HG02798 (cell line): ENCODE measurements around the gene SOX5.
"Not testable (repeated sequence)": the region's sequence is repeated elsewhere in the genome, so short reads cannot be mapped to it uniquely, and the experiment has no call there.

Source experiments
- ATAC-seq: cut with Tn5 transposase; IDR thresholded peaks from one replicate; pipeline ENCODE4 v1.9.1; 2021; ENCODE audit warnings: mild to moderate bottlenecking; ENCODE audit not compliant: unreplicated experiment, poor library complexity

The SOX5 gene

DNA sequence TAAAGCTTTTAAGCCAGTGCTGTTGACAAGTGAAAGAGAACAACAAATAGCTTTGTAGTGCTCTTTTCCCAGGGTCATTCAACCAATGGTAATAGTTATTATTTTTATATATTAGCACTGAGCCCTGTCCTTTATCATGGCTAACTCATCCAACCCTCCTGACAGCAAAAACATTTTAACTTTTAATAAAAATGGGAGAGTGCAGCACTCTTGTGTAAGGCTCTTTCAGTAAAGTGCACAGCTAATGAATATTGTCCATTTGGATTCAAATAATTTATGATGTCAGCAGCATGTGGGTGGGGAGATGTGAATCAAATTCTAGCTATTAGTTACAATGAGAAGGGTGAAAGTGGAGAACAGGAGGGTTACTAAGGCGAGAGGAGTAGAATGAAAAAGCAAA, 185.7 kb downstream of the SOX5 start:
- no peak for ATAC-seq

DNA sequence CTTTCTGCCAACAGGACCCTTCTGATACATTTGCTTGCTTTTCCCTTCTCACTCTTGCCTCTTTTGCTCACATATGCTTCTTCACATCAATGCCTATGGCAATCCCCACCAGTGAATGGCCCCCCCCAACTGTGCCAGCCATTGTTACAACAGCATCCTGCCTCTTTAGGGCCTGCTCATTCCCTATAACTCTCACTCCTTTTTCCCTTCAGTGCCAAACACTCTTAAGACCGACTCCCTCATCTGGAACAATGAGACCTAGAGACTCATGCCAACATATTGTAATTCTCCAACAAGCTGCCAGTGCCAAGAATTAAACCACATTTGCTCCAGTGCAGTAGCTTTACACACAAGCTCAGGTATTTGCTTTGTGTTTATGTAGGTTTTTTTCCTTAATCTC, 189.0 kb downstream of the SOX5 start:
- no peak for ATAC-seq

DNA sequence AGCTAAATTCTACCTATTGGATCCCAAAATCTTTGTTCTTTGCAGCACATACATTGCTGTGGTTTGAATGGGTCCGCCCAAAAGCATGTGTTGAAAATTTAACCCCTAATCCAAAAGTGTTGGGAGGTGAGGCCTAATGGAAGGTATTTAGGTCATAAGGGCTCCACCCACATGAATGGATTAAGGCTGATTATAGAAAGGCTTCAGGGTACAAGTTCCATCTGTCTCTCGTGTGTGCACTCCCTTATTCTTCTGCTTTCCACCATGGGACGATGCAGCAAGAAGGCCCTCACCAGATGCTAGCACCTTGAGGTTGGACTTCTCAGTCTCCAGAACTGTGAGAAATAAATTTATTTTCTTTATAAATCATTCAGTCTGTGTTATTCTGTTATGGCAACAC, 190.9 kb downstream of the SOX5 start:
- ATAC-seq: no peak

DNA sequence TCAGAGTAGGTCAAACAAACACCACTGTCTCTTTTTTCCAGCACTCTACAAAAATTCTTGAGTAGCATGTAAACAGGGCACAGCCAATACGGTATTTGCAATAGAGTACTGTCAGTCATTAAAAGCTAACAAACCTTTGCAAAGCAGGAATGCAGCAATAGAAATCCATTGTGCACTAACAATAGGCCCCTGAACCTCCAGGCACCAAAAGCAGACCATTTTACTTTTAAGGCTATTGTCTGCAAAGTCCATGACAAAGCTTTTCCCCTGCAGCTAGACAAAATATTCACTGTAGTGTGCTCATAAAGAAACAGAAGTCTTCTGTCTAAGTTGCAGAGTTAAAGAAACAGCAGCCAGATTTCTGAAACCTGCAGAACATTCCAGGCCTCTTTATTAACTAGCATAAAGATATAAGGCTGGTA, 191.9 kb downstream of the SOX5 start:
- no peak for ATAC-seq

DNA sequence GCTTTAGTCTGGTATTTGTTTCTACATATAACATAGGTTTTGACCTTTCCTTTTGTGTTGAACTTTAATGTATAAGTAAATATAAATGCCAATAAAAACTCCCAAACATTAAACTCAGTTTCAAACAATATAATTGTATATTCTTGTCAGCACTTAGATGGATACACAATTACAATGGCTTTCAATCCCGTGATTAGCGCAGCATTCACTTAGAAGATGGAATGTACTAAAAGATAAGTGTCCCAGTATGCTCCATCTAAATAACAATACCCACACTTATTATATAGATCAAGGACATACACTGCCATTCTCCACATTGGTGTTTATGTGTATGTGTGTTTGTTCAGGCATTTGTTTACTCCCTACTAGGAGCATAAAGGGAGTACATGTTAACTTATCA, 193.1 kb downstream of the SOX5 start:
- ATAC-seq: no peak

DNA sequence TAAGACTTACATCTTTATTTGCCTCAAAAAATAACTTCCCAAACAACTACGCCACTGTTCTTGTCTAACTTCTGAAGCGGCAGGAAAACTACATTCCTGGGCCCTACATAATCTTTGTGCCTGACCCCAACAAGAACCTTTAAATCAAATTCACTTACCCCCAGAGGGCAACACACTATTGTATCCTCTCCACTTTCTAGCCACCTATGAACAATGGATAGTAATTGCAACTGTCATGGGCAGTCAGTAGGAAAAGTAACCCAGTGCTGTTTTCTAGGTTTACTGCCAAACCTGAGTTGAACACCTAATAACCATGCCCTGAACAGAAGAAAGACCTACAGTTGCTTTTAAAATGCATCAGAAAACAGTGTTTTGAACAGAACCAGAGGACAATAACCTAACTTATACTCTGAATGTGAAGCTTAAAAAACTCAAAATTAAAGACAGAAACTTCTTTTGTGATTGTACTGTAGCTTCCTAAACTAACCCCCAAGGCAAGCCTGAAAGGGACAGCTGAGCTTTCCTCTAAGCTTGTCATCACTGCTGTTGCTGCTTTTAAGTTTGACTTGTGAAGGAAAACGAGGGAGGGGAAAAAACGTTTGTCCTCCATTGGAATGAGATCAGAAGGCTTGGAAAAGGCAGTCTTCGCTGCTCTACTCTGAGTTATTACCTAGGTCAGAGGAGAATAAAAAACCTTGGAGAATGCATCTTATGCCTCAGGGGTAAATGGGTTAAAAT, 195.7 kb downstream of the SOX5 start:
- ATAC-seq: no peak

DNA sequence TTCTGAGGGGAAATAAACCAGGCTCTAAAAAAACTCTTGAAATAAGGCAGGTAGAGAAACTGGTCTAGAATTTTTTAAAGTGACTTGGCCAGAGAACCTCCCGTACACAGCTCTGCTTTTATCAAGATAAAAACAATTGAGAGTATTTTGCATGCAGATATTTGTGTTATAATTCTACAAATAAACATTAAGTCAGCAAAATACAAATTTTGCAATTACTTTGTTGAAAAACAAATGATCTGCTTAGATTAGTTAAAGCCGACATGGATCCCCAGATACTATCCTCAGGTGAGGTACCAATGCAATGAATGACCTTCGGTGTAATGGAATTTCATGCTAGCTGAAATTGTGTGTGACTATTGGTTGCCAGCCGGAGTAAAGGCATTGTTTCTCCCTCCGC, 197.2 kb downstream of the SOX5 start:
- no peak for ATAC-seq

DNA sequence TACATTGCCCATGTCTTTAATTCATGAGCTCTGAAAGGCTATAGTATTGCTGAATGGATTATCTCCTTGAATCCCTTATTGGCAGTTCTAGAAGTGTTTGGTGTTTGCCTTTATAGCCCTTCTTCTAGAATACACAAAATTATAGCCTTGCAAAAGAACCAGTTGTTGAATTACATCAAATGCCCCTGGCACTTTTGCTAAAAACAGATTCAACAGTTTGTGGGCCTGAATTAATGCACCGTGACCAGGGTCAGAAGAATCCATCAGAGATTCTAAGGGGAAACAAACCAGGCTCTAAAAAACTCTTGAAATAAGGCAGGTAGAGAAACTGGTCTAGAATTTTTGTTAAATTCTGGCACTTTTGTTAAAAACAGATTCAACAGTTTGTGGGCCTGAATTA, 197.8 kb downstream of the SOX5 start:
- ATAC-seq: no peak

DNA sequence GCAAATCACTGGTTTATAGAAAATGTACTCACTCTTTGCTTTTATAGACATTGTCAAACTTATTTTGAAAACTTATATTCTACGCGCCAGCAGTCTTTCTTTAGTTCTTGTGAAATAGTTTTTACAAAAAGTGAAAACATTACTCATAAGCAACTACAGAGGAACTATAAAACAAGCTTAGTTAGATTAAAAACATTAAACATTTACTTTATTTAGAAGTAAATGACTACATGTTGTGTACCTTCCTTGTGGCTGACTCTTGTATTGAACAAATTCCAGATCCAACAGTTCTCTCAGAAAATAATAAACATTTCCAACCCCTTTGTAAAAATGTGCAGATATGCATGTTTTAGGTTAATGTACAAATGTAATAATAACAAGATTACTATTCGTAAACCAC, 198.5 kb downstream of the SOX5 start:
- no peak for ATAC-seq

DNA sequence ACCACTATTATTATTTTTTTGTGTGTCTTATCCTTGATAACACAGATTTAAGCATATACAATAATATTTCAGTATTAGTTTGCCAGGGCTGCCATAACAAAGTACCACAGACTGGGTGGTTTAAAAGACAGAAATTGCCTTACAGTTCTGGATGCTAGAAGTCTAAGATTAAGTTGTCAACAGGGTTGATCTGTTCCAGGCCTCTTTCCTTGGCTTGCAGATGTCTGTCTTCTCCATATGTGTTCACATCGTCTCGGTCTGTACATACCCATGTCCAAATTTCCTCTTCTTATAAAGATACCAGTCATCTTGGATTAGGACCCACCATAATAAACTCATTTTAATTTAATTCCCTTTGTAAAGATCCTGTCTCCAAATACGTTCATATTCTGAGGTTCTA, 204.8 kb downstream of the SOX5 start:
- no peak for ATAC-seq

DNA sequence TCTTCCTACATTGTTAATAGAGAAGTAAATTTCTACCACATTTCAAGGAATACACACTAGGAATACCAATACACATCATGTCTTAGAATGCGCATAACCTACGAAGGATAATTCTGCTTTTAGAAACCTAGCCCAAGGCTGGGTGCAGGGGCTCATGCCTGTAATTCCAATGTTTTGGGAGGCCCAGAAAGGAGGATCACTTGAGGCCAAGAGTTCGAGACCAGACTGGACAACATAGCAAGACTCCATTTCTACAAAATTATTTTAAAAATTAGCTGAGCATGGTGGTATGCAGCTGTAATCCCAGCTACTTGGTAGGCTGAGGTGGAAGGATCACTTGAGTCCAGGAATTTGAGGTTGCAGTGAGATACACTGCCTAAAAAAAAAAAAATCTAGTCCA, 206.9 kb downstream of the SOX5 start:
- ATAC-seq: no peak

DNA sequence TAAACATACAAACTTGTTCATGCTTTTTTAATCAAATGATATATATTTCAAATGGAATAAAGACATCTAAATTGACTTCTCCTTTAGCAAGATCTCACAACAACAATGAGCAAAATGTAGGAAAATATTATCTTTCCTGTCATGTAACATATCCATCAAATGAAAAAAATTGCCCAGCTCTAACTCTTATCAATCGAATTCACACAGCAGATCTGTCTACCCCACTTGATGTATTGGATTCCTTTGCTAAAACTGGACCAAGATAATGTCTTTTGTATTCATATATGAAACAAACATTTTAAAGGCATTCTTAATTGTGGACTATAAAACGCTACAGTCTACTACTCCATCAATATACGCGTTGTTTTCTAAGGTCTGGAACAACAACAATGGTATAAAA, 218.0 kb downstream of the SOX5 start:
- ATAC-seq: no peak

DNA sequence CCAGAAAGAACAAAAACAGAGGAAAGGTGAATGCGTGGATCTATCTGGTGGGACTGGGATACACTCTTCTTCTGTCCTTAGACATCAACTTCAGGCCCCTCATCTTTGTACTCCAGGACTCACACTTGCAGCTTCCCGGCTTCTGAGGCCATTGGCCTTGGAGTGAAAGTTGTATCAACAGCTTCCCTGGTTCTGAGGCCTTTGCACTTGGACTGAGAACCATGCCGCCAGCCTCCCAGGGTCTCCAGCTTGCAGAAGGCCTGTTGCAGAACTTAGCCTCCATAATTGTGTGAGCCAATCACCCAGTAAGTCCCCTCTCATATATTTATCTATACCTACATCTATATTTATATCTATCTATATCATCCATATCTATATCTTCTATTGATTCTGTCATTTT, 218.4 kb downstream of the SOX5 start:
- no peak for ATAC-seq

DNA sequence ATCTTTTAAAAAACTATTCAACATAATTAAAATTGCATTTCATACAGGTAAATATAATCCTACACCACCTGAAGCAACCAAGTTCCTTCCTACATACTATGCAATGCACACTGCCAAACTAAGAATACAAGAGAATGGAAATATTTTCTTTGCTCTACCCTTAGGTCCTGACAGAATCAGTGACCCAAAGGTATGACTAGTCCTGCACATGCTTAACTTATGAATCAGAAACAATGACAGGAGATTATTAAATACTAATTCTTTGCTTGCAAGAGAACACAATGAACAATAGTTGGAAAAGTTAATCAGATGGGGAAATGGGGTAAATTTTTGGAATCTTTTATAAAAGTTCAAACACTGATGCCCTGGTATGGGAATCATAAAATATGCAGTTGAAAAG, 220.1 kb downstream of the SOX5 start:
- no peak for ATAC-seq

DNA sequence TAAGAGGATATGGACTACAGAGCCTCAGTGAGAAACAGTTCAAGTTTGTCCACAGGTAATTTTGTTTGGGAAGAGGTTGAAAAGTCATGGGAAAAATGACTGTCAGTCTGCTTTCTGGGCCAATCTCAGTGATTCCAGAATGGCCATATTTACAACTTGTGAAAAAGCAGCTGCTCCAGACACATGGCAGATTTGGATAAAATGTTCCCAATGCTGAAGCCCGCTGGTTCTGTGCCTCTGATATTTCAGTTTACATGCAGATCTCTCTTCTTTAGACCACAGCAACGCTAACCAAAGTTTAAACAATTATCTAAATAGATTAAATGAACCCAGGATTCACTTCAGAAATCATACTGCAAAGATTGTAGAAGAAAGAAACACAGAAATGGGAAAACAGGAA, 222.8 kb downstream of the SOX5 start:
- ATAC-seq: no peak

DNA sequence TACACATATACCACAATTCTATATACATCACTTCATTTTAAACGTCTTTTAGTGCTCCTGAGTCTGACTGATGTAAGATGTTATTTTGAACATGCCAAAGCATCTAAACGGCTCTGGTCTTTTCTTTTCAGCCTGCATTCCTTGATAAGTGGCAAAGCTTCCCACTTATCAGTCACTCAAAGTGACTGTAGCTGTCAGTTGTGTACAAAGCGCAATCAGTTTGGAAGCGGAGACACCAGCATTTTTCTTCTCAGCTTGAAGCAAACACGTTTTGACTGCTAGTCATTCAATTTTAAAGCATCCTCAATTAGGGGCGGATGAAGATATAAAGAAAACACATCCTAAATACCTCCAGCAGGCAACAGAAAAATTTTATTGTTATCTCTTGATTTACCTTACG, 226.8 kb downstream of the SOX5 start:
- no peak for ATAC-seq

DNA sequence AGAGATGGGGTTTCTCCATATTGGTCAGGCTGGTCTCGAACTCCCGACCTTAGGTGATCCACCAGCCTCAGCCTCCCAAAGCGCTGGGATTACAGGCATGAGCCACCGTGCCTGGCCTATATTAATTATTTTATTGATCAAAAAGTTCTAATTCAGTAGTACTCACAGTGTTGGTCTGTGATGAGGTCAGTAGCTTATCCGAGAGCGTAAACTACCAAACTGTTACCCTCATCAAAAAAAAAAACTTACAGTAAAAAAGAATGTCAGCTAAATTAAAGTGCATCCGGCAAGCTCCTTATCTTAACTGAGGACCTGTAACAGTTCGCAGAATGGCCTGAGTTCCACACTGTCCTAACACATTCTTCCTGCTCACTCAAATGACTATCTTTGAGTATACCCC, 228.2 kb downstream of the SOX5 start:
- ATAC-seq: no peak

DNA sequence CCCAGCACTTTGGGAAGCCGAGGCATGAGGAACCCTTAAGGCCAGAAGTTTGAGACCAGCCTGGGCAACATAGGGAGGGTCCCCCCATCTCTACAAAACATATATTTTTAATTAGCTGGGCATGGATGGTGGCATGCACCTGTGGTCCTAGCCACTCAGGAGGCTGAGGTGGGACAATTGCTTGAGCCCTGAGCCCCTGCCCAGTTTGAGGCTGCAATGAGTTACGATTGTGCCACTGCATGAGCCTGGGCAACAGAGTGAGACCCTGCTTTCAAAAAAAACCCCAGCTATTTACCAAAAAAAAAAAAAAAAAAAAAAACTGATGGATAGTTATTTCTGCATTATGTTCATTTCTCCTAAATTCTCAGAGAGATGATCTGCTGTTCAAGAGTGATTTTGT, 230.0 kb downstream of the SOX5 start:
- no peak for ATAC-seq

DNA sequence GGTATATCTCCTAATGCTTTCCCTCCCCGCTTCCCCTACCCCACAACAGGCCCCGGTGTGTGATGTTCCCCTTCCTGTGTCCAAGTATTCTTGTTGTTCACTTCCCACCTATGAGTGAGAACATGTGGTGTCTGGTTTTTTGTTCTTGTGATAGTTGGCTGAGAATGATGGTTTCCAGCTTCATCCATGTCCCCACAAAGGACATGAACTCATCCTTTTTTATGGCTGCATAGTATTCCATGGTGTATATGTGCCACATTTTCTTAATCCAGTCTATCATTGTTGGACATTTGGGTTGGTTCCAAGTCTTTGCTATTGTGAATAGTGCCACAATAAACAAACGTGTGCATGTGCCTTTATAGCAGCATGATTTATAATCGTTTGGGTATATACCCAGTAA, 239.1 kb downstream of the SOX5 start:
- not testable (repeated sequence) for ATAC-seq

DNA sequence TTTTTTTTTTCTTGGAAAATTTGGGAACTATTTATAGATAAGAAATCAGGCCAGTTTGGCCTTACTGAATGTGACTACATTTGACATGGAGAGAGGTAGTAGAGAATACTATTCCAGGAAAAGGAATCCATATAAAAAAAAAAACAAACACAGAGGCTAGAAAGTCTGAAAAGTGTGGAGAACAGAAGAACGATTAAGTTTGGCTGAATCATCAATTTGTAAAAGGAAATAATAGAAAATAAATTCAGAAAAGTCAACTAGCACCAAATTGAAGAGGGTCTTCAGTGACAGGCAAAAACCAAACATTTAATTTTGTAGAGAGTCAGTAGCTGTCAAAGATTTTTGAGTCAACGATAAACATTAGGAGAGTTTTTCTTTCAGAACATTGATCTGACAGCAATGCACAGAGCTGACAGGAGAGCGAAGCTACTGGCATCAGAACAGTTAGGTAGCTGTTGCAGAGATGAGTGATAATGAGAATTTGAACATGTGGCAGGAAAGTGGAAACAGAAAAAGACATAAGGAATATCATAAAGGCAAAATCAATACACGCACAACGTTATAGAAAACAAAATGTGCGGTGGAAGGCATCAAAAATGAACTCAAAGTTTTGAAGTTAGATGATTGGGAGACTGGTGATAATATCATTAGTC, 241.2 kb downstream of the SOX5 start:
- no peak for ATAC-seq

DNA sequence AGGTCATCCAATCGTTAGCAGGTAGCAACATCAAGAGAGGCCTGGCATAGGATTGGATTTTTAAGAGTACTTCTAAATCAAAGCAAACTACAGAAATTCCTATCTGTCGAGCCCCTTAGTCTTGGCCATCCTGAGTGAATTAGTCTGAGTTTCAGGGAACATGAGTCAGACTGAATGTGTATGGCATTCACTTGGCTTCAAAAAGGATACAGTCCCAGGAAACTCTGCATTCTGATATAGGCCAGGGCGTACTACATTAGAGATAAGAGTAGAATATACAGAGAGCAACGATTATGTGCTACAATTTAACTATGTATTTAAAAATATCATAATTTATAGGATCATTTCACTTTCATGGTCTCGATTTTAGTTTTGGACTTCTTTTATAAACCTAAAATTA, 242.2 kb downstream of the SOX5 start:
- no peak for ATAC-seq
